ENCODE measurements around the gene TSEN34. TPM values are rescaled to one million over a fixed set of nuclear protein-coding genes. Genes with fewer than 3 reads are reported as not detected.
"Not testable (repeated sequence)": the region's sequence is repeated elsewhere in the genome, so short reads cannot be mapped to it uniquely, and the experiment has no call there.

TSEN34 gene
- total RNA-seq, 1 donor from 2014 or later = 43.9 TPM

DNA sequence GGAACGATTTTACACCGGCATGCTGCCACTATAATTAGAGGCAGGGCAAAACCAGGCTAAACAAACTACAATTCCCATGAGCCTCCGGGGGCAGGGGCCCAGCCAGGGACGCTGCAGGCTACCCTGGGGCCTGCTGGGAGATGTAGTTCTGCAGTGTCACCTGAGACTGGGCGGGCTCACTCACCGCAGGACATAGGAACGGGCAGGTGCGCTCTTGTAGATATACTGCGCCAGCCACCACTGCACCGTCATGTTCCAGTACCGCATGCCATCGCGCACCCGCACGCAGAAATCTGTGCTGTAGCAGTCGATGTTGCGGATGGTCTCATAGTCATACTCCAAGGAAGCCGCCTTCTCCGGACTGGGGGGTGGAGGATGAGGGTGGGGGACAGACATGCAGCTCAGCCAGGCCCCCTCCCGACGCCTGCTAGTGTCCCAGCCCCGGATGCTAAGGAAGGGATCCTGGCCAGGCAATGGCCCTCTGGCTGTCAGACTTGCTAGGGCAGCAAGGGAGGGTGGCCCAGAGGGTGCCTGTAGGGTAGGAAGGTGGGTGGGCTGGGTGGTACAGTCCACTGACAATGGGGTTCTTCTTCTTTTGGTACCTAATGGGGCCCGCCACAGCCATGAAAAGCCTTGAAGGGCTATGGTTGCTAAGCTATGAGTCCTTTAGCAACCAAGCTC, 12.4 kb upstream of the TSEN34 start:
- TF ChIP-seq CTCF (IDR thresholded peaks at IDR 0.05; ENCODE audit: unreplicated experiment) = no peak
- peaks cover 19% of the 10 kb centered on the region for H3K36me3 Mint-ChIP-seq
- DNase-seq (ENCODE audit: low spot score in 2 of 2, unreplicated experiment in 2 of 2) = no peak
- no peaks in the 10 kb centered on the region for H3K27me3 Mint-ChIP-seq (ENCODE audit: low read depth)
- H3K9me3 Mint-ChIP-seq = no peaks in the 10 kb centered on the region
- H3K4me3 Mint-ChIP-seq = no peak overlapping the region
- H3K4me1 Mint-ChIP-seq = no peaks in the 10 kb centered on the region
- no peak overlapping the region for H3K27ac Mint-ChIP-seq

GRCh38 chr19:54179262-54179852, 11.8 kb upstream of the TSEN34 start:
- H3K4me3 Mint-ChIP-seq = no peak overlapping the region
- H3K4me1 Mint-ChIP-seq = no peaks in the 10 kb centered on the region
- DNase-seq (ENCODE audit: low spot score in 2 of 2, unreplicated experiment in 2 of 2) = no peak
- H3K27me3 Mint-ChIP-seq (ENCODE audit: low read depth) = no peaks in the 10 kb centered on the region
- H3K36me3 Mint-ChIP-seq = peaks cover 25% of the 10 kb centered on the region
- H3K27ac Mint-ChIP-seq = no peak overlapping the region
- no peak for TF ChIP-seq CTCF (IDR thresholded peaks at IDR 0.05; ENCODE audit: unreplicated experiment)
- no peaks in the 10 kb centered on the region for H3K9me3 Mint-ChIP-seq

GRCh38 chr19:54179921-54180461, 11.1 kb upstream of the TSEN34 start:
- Mint-ChIP-seq H3K4me1 (no peaks in the 10 kb centered on the region), H3K27ac (no peak overlapping the region), H3K9me3 (no peaks in the 10 kb centered on the region), H3K4me3 (no peak overlapping the region), H3K36me3 (peaks cover 25% of the 10 kb centered on the region), H3K27me3 (ENCODE audit: low read depth) (no peaks in the 10 kb centered on the region)
- no peak for TF ChIP-seq CTCF (IDR thresholded peaks at IDR 0.05; ENCODE audit: unreplicated experiment)
- DNase-seq (ENCODE audit: low spot score in 2 of 2, unreplicated experiment in 2 of 2) = no peak

DNA sequence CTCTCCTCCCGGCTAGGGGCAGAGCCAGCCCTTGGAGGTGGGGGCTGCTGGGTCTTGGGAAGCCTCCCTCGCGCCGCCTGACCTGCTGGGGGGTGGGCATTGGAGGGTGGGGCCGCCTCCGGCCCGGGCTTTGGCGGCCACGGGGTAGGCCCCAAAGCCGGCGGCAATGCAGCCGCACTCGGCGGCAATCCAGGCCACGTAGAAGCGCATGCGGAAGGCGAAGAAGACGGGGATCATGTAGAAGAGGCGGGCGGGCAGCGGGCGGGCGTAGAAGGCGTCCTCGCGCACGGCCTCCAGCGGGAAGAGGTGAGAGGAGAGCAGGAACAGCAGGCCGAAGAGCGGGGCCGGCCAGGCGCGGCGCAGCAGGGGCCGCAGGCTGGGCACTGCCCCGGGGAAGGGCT, 10.4 kb upstream of the TSEN34 start:
- DNase-seq (ENCODE audit: low spot score in 2 of 2, unreplicated experiment in 2 of 2) = no peak
- H3K4me3 Mint-ChIP-seq = no peak overlapping the region
- no peak for TF ChIP-seq CTCF (IDR thresholded peaks at IDR 0.05; ENCODE audit: unreplicated experiment)
- no peaks in the 10 kb centered on the region for H3K27me3 Mint-ChIP-seq (ENCODE audit: low read depth)
- no peaks in the 10 kb centered on the region for H3K9me3 Mint-ChIP-seq
- no peaks in the 10 kb centered on the region for H3K4me1 Mint-ChIP-seq
- peaks cover 27% of the 10 kb centered on the region for H3K36me3 Mint-ChIP-seq
- no peak overlapping the region for H3K27ac Mint-ChIP-seq

DNA sequence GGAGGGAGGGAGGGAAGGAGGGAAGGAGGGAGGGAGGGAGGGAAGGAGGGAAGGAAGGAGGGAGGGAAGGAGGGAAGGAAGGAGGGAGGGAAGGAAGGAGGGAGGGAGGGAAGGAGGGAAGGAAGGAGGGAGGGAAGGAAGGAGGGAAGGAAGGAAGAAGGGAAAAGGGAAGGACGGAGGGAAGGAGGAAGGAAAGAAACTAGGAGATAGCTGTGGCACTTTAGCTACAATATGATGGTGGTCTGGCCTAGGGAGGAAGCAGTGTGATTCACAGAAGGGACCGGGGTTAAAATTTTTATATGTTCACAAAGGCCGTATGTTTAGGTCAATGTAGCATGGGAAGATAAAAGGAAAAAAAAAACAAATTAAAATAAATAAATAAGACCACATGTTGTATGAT, 9.2 kb upstream of the TSEN34 start:
- H3K4me3 Mint-ChIP-seq; H3K4me1 Mint-ChIP-seq; H3K27ac Mint-ChIP-seq; H3K27me3 Mint-ChIP-seq (ENCODE audit: low read depth); DNase-seq (ENCODE audit: low spot score in 2 of 2, unreplicated experiment in 2 of 2); H3K9me3 Mint-ChIP-seq: not testable (repeated sequence)
- H3K36me3 Mint-ChIP-seq = peaks cover 23% of the 10 kb centered on the region

GRCh38 chr19:54183431-54183830, 7.7 kb upstream of the TSEN34 start:
- Mint-ChIP-seq H3K4me3 (no peak overlapping the region), H3K27ac (no peak overlapping the region), H3K27me3 (ENCODE audit: low read depth) (no peaks in the 10 kb centered on the region), H3K36me3 (peaks cover 19% of the 10 kb centered on the region), H3K4me1 (peaks cover 14% of the 10 kb centered on the region), H3K9me3 (no peaks in the 10 kb centered on the region)
- DNase-seq (ENCODE audit: low spot score in 2 of 2, unreplicated experiment in 2 of 2) = no peak
- no peak for TF ChIP-seq CTCF (IDR thresholded peaks at IDR 0.05; ENCODE audit: unreplicated experiment)

All from mesothelial cell of epicardium (in vitro differentiated cells).